GM12872 (cell line): ENCODE results near the gene PLA2G15.

Experiments
- CTCF ChIP-seq: IDR thresholded peaks from 3 replicates; pipeline ENCODE4 v1.5.1; 2011; ENCODE audit warnings: low read depth, mild to moderate bottlenecking, low read length, moderate library complexity; ENCODE audit not compliant: insufficient read depth

The PLA2G15 gene

GRCh38 chr16:68216240-68216639, 28.9 kb upstream of the PLA2G15 start:
- TF ChIP-seq CTCF: no peak

GRCh38 chr16:68217506-68217905, 27.7 kb upstream of the PLA2G15 start:
- TF ChIP-seq CTCF: no peak

GRCh38 chr16:68219725-68220351, 25.3 kb upstream of the PLA2G15 start:
- no peak for TF ChIP-seq CTCF

- no peak for TF ChIP-seq CTCF
Measured at GRCh38 chr16:68223072-68223471, 22.1 kb upstream of the PLA2G15 start.

GRCh38 chr16:68226116-68226515, 19.1 kb upstream of the PLA2G15 start:
- no peak for TF ChIP-seq CTCF

GRCh38 chr16:68227183-68227793, 17.9 kb upstream of the PLA2G15 start:
- TF ChIP-seq CTCF: no peak

- TF ChIP-seq CTCF: no peak
Measured at GRCh38 chr16:68227850-68228553, 17.2 kb upstream of the PLA2G15 start.
